AG09309 (cell line): ENCODE results near the gene GP1BA.
"Not testable (repeated sequence)": the region's sequence is repeated elsewhere in the genome, so short reads cannot be mapped to it uniquely, and the experiment has no call there.

Experiments
- DNase-seq: peaks from one replicate; pipeline ENCODE4 v3.0.0-alpha.2; 2010; ENCODE audit warnings: low read depth
- H3K4me3 ChIP-seq: 2 replicates; pipeline ENCODE4 v1.5.1; 2011; ENCODE audit warnings: mild to moderate bottlenecking, low read depth, low read length, moderate library complexity; ENCODE audit not compliant: control insufficient read depth
- CTCF ChIP-seq: IDR thresholded peaks from 2 replicates; pipeline ENCODE4 v1.5.1; 2011; ENCODE audit warnings: mild to moderate bottlenecking, low read depth, low read length, inconsistent platforms; ENCODE audit not compliant: insufficient read depth, control insufficient read depth; ENCODE audit errors: missing control alignments

Gene GP1BA

GRCh38 chr17:4913994-4914393 lies 18.1 kb upstream of the GP1BA start:
- H3K4me3 ChIP-seq, result no peak overlapping the region
- no peak for TF ChIP-seq CTCF
- DNase-seq, result no peak

GRCh38 chr17:4914551-4914950 lies 17.5 kb upstream of the GP1BA start:
- H3K4me3 ChIP-seq, DNase-seq: not testable (repeated sequence)

- no peak overlapping the region for H3K4me3 ChIP-seq
- TF ChIP-seq CTCF, result no peak
- no peak for DNase-seq
Measured at GRCh38 chr17:4919511-4920047, 12.5 kb upstream of the GP1BA start.

- H3K4me3 ChIP-seq, result no peak overlapping the region
- no peak for TF ChIP-seq CTCF
- DNase-seq, result no peak
Measured at GRCh38 chr17:4920351-4921048, 11.6 kb upstream of the GP1BA start.

GRCh38 chr17:4921320-4921719 lies 10.8 kb upstream of the GP1BA start:
- DNase-seq, result no peak
- H3K4me3 ChIP-seq, result no peak overlapping the region
- TF ChIP-seq CTCF, result no peak

- not testable (repeated sequence) for DNase-seq, H3K4me3 ChIP-seq
Measured at GRCh38 chr17:4926577-4927335, 5.3 kb upstream of the GP1BA start.

GRCh38 chr17:4928881-4929280 lies 3.2 kb upstream of the GP1BA start:
- TF ChIP-seq CTCF, result no peak
- DNase-seq, result no peak
- H3K4me3 ChIP-seq, result no peak overlapping the region

GRCh38 chr17:4932756-4933155 lies 679 bp downstream of the GP1BA start:
- DNase-seq, result no peak
- H3K4me3 ChIP-seq, result no peak overlapping the region
- TF ChIP-seq CTCF, result no peak
